ENCODE data around the gene CEMIP.
"Not testable (repeated sequence)": the region's sequence is repeated elsewhere in the genome, so short reads cannot be mapped to it uniquely, and the experiment has no call there.

CEMIP gene

DNA sequence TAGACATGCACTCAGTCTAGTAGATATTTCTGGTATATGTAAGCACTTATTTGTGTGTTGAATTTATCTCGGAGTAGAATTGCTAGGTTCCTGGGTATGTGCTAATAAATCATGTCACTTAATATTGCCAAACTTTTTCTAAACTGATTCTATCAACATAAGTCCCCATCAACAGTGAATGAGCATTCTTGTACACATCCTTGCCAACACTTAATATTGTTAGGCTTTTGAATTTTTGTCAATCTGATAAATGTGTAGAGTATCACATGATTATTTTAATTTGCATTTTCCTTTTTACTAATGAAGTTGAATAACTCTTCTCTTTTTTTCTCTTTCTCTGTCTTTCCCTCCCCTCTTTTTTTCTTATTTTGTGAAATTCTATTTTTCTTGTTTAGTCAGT, 33.3 kb upstream of the CEMIP start:
- Mint-ChIP-seq H3K4me1 (ENCODE audit: low read depth) (no peaks in the 10 kb centered on the region), H3K4me3 (no peak overlapping the region), H3K36me3 (ENCODE audit: low read depth) (no peaks in the 10 kb centered on the region), H3K27me3 (ENCODE audit: low read depth) (no peaks in the 10 kb centered on the region), H3K27ac (no peak overlapping the region), H3K9me3 (no peaks in the 10 kb centered on the region)
- DNase-seq (ENCODE audit: low spot score): no peak

DNA sequence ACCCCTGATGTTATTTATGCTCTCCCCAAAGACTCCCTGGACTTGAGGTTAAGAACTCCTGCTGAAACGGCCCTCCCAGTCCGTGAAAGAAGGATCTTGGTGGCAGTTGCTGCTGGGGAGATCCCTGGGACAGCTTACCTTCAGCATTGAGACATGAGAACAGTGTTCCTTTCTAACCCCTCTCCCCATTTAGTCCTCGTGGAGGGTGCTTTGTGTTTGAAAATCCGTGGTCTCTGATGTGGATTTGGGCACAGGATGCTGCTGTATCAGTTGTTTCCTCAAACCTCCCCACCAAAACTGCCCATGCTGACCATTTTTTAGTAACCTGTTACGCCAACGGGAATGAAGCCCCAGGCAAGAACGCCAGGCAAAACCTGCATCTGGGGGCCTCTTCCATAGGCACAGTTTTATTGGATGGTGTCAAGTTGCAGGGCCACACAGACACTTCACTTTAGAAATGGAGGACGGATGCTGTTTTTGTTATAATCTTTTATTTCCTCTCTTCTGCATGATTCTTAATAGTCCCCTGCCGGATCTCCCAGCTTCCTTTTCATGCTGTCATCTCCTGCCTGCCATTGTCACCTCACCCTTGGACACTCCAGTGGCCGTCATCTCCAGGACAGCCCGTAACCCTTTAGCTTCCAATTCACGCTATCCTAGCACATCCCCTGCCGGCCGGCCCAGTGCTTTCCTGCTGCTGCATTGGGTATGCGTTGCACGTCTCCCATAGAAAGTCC, 31.7 kb upstream of the CEMIP start:
- no peaks in the 10 kb centered on the region for H3K9me3 Mint-ChIP-seq
- no peak for DNase-seq (ENCODE audit: low spot score)
- H3K27me3 Mint-ChIP-seq (ENCODE audit: low read depth): no peaks in the 10 kb centered on the region
- H3K4me1 Mint-ChIP-seq (ENCODE audit: low read depth): no peaks in the 10 kb centered on the region
- H3K36me3 Mint-ChIP-seq (ENCODE audit: low read depth): no peaks in the 10 kb centered on the region
- H3K27ac Mint-ChIP-seq: no peak overlapping the region
- no peak overlapping the region for H3K4me3 Mint-ChIP-seq

DNA sequence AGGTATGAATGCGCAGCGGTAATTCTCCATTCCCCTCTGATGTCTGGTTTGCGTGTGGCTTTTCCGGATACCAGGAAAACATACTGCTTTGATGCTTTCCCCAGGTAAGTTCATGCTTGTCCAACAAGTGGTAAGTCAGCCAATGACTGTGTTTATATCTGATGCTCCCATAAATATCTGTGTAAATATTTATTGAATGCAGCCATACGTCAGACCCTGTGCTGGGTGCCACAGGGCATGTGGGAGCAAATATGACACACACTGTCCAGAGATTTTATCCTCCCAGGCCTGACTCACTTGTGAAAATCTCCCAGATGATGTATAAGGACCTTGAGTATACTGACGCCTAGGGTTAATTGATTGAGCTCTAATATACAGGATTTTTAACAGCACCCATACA, 29.6 kb upstream of the CEMIP start:
- no peaks in the 10 kb centered on the region for H3K9me3 Mint-ChIP-seq
- no peaks in the 10 kb centered on the region for H3K27me3 Mint-ChIP-seq (ENCODE audit: low read depth)
- no peak overlapping the region for H3K4me3 Mint-ChIP-seq
- no peak for DNase-seq (ENCODE audit: low spot score)
- H3K4me1 Mint-ChIP-seq (ENCODE audit: low read depth): no peaks in the 10 kb centered on the region
- H3K36me3 Mint-ChIP-seq (ENCODE audit: low read depth): no peaks in the 10 kb centered on the region
- H3K27ac Mint-ChIP-seq: no peak overlapping the region

DNA sequence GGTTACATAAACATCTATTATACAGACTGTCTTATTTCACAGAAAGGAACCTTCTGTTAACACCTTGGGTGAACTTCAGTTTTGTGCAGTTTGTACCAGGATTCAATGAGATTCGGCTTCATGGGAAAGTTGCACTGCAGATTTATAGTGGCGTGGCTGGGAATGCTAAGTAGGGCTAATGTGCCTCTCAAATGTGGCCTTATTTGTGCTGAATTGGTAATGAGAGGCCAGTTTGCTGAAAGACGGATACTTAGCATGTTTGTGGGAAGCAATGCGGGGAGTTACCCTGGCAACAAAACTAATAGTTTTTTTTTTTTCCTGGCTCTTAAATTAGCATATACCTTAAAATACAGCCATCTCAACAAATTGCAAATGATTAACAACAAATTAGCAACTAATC, 28.6 kb upstream of the CEMIP start:
- no peaks in the 10 kb centered on the region for H3K4me1 Mint-ChIP-seq (ENCODE audit: low read depth)
- H3K4me3 Mint-ChIP-seq: no peak overlapping the region
- no peaks in the 10 kb centered on the region for H3K9me3 Mint-ChIP-seq
- no peak overlapping the region for H3K27ac Mint-ChIP-seq
- peaks cover under 1% of the 10 kb centered on the region for H3K27me3 Mint-ChIP-seq (ENCODE audit: low read depth)
- DNase-seq (ENCODE audit: low spot score): no peak
- no peaks in the 10 kb centered on the region for H3K36me3 Mint-ChIP-seq (ENCODE audit: low read depth)

DNA sequence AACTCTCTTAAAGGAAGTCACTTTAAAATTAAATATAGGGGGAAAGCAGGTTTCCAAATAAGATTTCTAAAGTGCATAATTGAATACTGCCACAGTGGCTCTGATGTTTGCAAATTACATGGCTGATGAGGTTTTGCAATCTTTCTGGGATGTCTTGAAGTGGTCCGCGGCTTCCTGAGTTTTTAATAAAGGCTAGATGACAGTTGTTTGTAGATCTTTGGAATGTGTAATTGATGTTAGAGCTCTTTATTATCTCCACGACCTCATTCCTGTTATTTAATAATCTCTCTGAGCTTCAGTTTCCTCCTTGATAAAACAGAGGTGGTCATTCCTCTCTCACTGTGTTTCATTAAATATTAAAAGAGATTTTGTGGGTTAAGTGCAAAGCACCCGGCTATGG, 27.0 kb upstream of the CEMIP start:
- peaks cover 3% of the 10 kb centered on the region for H3K27me3 Mint-ChIP-seq (ENCODE audit: low read depth)
- peaks cover 3% of the 10 kb centered on the region for H3K4me1 Mint-ChIP-seq (ENCODE audit: low read depth)
- no peak overlapping the region for H3K27ac Mint-ChIP-seq
- no peaks in the 10 kb centered on the region for H3K36me3 Mint-ChIP-seq (ENCODE audit: low read depth)
- H3K9me3 Mint-ChIP-seq: no peaks in the 10 kb centered on the region
- H3K4me3 Mint-ChIP-seq: no peak overlapping the region
- no peak for DNase-seq (ENCODE audit: low spot score)

GRCh38 chr15:80753161-80753560, 26.0 kb upstream of the CEMIP start:
- H3K4me3 Mint-ChIP-seq: no peak overlapping the region
- no peaks in the 10 kb centered on the region for H3K9me3 Mint-ChIP-seq
- H3K36me3 Mint-ChIP-seq (ENCODE audit: low read depth): no peaks in the 10 kb centered on the region
- peaks cover 3% of the 10 kb centered on the region for H3K4me1 Mint-ChIP-seq (ENCODE audit: low read depth)
- H3K27ac Mint-ChIP-seq: no peak overlapping the region
- no peak for DNase-seq (ENCODE audit: low spot score)
- peaks cover 3% of the 10 kb centered on the region for H3K27me3 Mint-ChIP-seq (ENCODE audit: low read depth)

GRCh38 chr15:80754014-80754413, 25.2 kb upstream of the CEMIP start:
- H3K27ac Mint-ChIP-seq: no peak overlapping the region
- no peaks in the 10 kb centered on the region for H3K9me3 Mint-ChIP-seq
- no peak overlapping the region for H3K4me3 Mint-ChIP-seq
- no peaks in the 10 kb centered on the region for H3K36me3 Mint-ChIP-seq (ENCODE audit: low read depth)
- H3K27me3 Mint-ChIP-seq (ENCODE audit: low read depth): peaks cover 3% of the 10 kb centered on the region
- peaks cover 3% of the 10 kb centered on the region for H3K4me1 Mint-ChIP-seq (ENCODE audit: low read depth)
- no peak for DNase-seq (ENCODE audit: low spot score)

GRCh38 chr15:80755885-80756284, 23.3 kb upstream of the CEMIP start:
- Mint-ChIP-seq H3K27ac (no peak overlapping the region), H3K4me1 (ENCODE audit: low read depth) (peaks cover 3% of the 10 kb centered on the region), H3K36me3 (ENCODE audit: low read depth) (no peaks in the 10 kb centered on the region), H3K4me3 (no peak overlapping the region), H3K9me3 (no peaks in the 10 kb centered on the region), H3K27me3 (ENCODE audit: low read depth) (peaks cover 6% of the 10 kb centered on the region)
- no peak for DNase-seq (ENCODE audit: low spot score)

- no peak overlapping the region for H3K27ac Mint-ChIP-seq
- H3K4me3 Mint-ChIP-seq: no peak overlapping the region
- H3K9me3 Mint-ChIP-seq: no peaks in the 10 kb centered on the region
- DNase-seq (ENCODE audit: low spot score): no peak
- peaks cover 7% of the 10 kb centered on the region for H3K27me3 Mint-ChIP-seq (ENCODE audit: low read depth)
- H3K36me3 Mint-ChIP-seq (ENCODE audit: low read depth): no peaks in the 10 kb centered on the region
- peaks cover 3% of the 10 kb centered on the region for H3K4me1 Mint-ChIP-seq (ENCODE audit: low read depth)
Observed at GRCh38 chr15:80758130-80758745, 20.9 kb upstream of the CEMIP start.

GRCh38 chr15:80760960-80761359, 18.2 kb upstream of the CEMIP start:
- Mint-ChIP-seq H3K4me1 (ENCODE audit: low read depth) (peaks cover under 1% of the 10 kb centered on the region), H3K36me3 (ENCODE audit: low read depth) (no peaks in the 10 kb centered on the region), H3K9me3 (no peaks in the 10 kb centered on the region), H3K27me3 (ENCODE audit: low read depth) (peaks cover 4% of the 10 kb centered on the region), H3K4me3 (no peak overlapping the region), H3K27ac (no peak overlapping the region)
- no peak for DNase-seq (ENCODE audit: low spot score)

DNA sequence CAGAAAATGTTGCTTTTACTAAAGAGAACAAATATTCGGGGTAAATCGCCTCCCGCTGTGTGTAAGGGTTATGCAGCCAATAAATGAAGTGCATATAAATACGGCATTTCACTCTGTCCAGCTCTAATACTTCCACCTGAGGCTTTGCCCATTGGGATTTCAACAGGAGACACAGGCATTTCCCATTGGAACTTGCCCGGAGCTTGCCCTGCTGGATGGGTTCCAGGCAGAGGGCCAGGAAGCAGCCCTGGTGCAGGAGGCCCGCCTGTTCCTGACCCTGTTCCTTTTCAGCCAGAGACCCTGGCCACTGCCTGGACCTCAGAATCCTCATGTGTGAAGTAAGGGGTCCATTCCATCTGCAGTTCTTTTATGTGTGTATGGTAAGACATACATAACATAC, 17.4 kb upstream of the CEMIP start:
- DNase-seq (ENCODE audit: low spot score): no peak
- no peaks in the 10 kb centered on the region for H3K36me3 Mint-ChIP-seq (ENCODE audit: low read depth)
- no peaks in the 10 kb centered on the region for H3K9me3 Mint-ChIP-seq
- H3K4me3 Mint-ChIP-seq: no peak overlapping the region
- no peaks in the 10 kb centered on the region for H3K4me1 Mint-ChIP-seq (ENCODE audit: low read depth)
- H3K27me3 Mint-ChIP-seq (ENCODE audit: low read depth): peaks cover 4% of the 10 kb centered on the region
- no peak overlapping the region for H3K27ac Mint-ChIP-seq

DNA sequence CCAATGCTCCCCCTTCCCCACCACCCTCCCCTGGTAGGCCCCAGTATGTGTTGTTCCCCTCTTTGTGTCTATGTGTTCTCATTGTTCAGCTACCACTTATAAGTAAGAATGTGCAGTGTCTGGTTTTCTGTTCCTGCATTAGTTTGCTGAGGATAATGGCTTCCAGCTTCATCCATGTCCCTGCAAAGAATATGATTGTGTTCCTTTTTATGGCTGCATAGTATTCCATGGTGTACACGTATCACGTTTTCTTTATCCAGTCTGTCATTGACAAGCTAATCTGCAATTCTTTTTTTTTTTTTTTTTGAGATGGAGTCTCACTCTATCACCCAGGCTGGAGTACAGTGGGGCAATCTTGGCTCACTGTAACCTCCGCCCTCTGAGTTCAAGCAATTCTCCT, 15.9 kb upstream of the CEMIP start:
- H3K4me3 Mint-ChIP-seq; H3K36me3 Mint-ChIP-seq (ENCODE audit: low read depth); H3K27me3 Mint-ChIP-seq (ENCODE audit: low read depth); H3K27ac Mint-ChIP-seq; H3K9me3 Mint-ChIP-seq; DNase-seq (ENCODE audit: low spot score); H3K4me1 Mint-ChIP-seq (ENCODE audit: low read depth): not testable (repeated sequence)

- Mint-ChIP-seq H3K4me3 (no peak overlapping the region), H3K27ac (no peak overlapping the region), H3K36me3 (ENCODE audit: low read depth) (no peaks in the 10 kb centered on the region), H3K27me3 (ENCODE audit: low read depth) (peaks cover 4% of the 10 kb centered on the region), H3K4me1 (ENCODE audit: low read depth) (no peaks in the 10 kb centered on the region), H3K9me3 (no peaks in the 10 kb centered on the region)
- DNase-seq (ENCODE audit: low spot score): no peak
Observed at GRCh38 chr15:80764535-80764934, 14.6 kb upstream of the CEMIP start.

DNA sequence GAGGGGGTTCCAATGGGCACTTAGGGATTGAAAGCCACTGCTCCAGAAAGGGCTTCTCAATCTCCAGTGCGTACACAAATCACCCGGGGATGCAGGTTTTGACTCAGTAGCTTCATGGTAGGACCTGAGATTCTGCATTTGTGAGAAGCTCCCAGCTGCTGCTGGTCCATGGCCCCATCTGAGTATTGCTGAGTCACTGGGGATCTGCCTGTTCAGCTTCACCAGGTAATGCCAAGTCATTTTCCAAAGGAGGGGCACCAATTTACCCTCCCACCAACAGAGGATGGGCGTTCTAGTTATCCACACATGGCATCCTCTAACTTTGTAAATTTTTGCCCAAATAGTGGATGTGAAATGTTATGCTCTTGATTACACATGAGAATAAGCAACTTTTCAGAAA, 12.9 kb upstream of the CEMIP start:
- Mint-ChIP-seq H3K27ac (no peak overlapping the region), H3K4me3 (no peak overlapping the region), H3K36me3 (ENCODE audit: low read depth) (no peaks in the 10 kb centered on the region), H3K9me3 (no peaks in the 10 kb centered on the region), H3K27me3 (ENCODE audit: low read depth) (peaks cover 2% of the 10 kb centered on the region), H3K4me1 (ENCODE audit: low read depth) (no peaks in the 10 kb centered on the region)
- no peak for DNase-seq (ENCODE audit: low spot score)

DNA sequence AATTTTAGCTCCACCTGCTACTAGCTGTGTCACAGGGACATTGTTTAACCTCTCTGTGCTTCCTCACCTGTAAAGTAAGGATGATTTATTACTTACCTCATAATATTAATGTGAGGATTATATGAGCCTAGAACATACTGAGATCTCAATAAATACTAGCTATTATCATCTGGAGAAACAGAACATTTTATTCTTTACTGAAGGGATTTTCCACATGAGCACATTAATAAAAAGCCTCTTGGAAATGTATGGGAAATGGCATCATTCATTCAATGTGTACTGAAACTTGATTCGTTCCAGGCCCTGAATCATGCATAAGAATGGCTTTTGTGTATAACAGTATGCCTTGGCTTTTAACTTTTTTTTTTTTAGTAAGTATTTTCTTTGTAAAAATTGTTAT, 11.0 kb upstream of the CEMIP start:
- no peak for DNase-seq (ENCODE audit: low spot score)
- peaks cover 2% of the 10 kb centered on the region for H3K27me3 Mint-ChIP-seq (ENCODE audit: low read depth)
- H3K4me3 Mint-ChIP-seq: no peak overlapping the region
- no peaks in the 10 kb centered on the region for H3K4me1 Mint-ChIP-seq (ENCODE audit: low read depth)
- H3K36me3 Mint-ChIP-seq (ENCODE audit: low read depth): no peaks in the 10 kb centered on the region
- H3K9me3 Mint-ChIP-seq: no peaks in the 10 kb centered on the region
- H3K27ac Mint-ChIP-seq: no peak overlapping the region
